ENCODE results near the gene CYP26A1.

Gene CYP26A1

GRCh38 chr10:93085272-93085859 is 11.7 kb downstream of the CYP26A1 start:
- no peak overlapping the region for H3K9ac ChIP-seq (ENCODE audit: low read length)
- no peak overlapping the region for H3K4me2 ChIP-seq (ENCODE audit: low read length)
- no peak overlapping the region for H3K27ac ChIP-seq (ENCODE audit: low read length)

GRCh38 chr10:93086289-93086688 is 12.6 kb downstream of the CYP26A1 start:
- TF ChIP-seq CTCF (IDR thresholded peaks at IDR 0.05; ENCODE audit: low read depth, low read length), result no peak
- TF ChIP-seq EZH2phosphoT487 (IDR thresholded peaks at IDR 0.05; ENCODE audit: low read depth), result no peak
- H3K27ac ChIP-seq (ENCODE audit: low read length), result no peak overlapping the region
- no peak overlapping the region for H3K9ac ChIP-seq (ENCODE audit: low read length)
- no peaks in the 10 kb centered on the region for H3K36me3 ChIP-seq (replicated peaks; ENCODE audit: low read depth, low read length)
- no peaks in the 10 kb centered on the region for H3K4me1 ChIP-seq (ENCODE audit: low read length)
- H3K27me3 ChIP-seq (ENCODE audit: low read depth, low read length), result no peaks in the 10 kb centered on the region
- H3K9me3 ChIP-seq (ENCODE audit: insufficient read depth, low read length), result no peaks in the 10 kb centered on the region
- H3K4me3 ChIP-seq (ENCODE audit: low read length), result no peak overlapping the region
- H3K4me2 ChIP-seq (ENCODE audit: low read length), result no peak overlapping the region
- no peaks in the 10 kb centered on the region for H3K79me2 ChIP-seq (ENCODE audit: low read length)
- H2AFZ ChIP-seq (ENCODE audit: low read depth, low read length), result no peak overlapping the region
- no peaks in the 10 kb centered on the region for H4K20me1 ChIP-seq (ENCODE audit: insufficient read depth, low read length)

More at GRCh38 chr10:93085272-93085859, 11.7 kb downstream of the CYP26A1 start:
- H3K4me3 ChIP-seq (ENCODE audit: low read length), result no peak overlapping the region
- no peaks in the 10 kb centered on the region for H3K4me1 ChIP-seq (ENCODE audit: low read length)
- no peak overlapping the region for H2AFZ ChIP-seq (ENCODE audit: low read depth, low read length)
- H3K27me3 ChIP-seq (ENCODE audit: low read depth, low read length), result no peaks in the 10 kb centered on the region
- TF ChIP-seq CTCF (IDR thresholded peaks at IDR 0.05; ENCODE audit: low read depth, low read length) (no peak), EZH2phosphoT487 (IDR thresholded peaks at IDR 0.05; ENCODE audit: low read depth) (no peak)
- no peaks in the 10 kb centered on the region for H3K36me3 ChIP-seq (replicated peaks; ENCODE audit: low read depth, low read length)
- H3K9me3 ChIP-seq (ENCODE audit: insufficient read depth, low read length), result no peaks in the 10 kb centered on the region
- H3K79me2 ChIP-seq (ENCODE audit: low read length), result no peaks in the 10 kb centered on the region
- no peaks in the 10 kb centered on the region for H4K20me1 ChIP-seq (ENCODE audit: insufficient read depth, low read length)

DNA sequence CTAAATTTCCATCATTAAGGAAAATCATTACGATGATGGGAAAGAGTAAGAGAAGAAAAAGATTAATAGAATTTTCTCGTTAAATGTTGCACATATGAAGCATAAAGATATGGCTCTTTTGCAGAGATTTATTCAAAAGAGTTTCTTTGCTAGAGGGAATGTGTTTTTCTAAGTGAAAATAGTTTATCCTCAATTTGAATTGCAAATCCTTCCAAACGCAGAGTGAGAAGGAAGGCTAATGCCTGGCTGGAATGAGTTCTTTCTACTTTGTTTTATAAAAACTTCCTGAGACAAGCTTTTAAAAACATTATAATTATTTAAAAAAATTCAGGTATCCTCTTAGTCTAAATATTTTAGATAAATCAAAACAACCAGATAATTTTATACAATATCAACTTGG is 14.2 kb downstream of the CYP26A1 start:
- no peak overlapping the region for H2AFZ ChIP-seq (ENCODE audit: low read depth, low read length)
- H3K4me3 ChIP-seq (ENCODE audit: low read length), result no peak overlapping the region
- no peaks in the 10 kb centered on the region for H4K20me1 ChIP-seq (ENCODE audit: insufficient read depth, low read length)
- H3K9ac ChIP-seq (ENCODE audit: low read length), result no peak overlapping the region
- H3K36me3 ChIP-seq (replicated peaks; ENCODE audit: low read depth, low read length), result no peaks in the 10 kb centered on the region
- no peak overlapping the region for H3K4me2 ChIP-seq (ENCODE audit: low read length)
- no peaks in the 10 kb centered on the region for H3K27me3 ChIP-seq (ENCODE audit: low read depth, low read length)
- H3K9me3 ChIP-seq (ENCODE audit: insufficient read depth, low read length), result no peaks in the 10 kb centered on the region
- no peaks in the 10 kb centered on the region for H3K4me1 ChIP-seq (ENCODE audit: low read length)
- TF ChIP-seq EZH2phosphoT487 (IDR thresholded peaks at IDR 0.05; ENCODE audit: low read depth), result no peak
- TF ChIP-seq CTCF (IDR thresholded peaks at IDR 0.05; ENCODE audit: low read depth, low read length), result no peak
- H3K27ac ChIP-seq (ENCODE audit: low read length), result no peak overlapping the region
- no peaks in the 10 kb centered on the region for H3K79me2 ChIP-seq (ENCODE audit: low read length)

GRCh38 chr10:93088466-93088865 is 14.8 kb downstream of the CYP26A1 start:
- Histone ChIP-seq H3K4me2 (ENCODE audit: low read length) (no peak overlapping the region), H3K4me3 (ENCODE audit: low read length) (no peak overlapping the region), H4K20me1 (ENCODE audit: insufficient read depth, low read length) (no peaks in the 10 kb centered on the region), H2AFZ (ENCODE audit: low read depth, low read length) (no peak overlapping the region), H3K4me1 (ENCODE audit: low read length) (no peaks in the 10 kb centered on the region), H3K79me2 (ENCODE audit: low read length) (no peaks in the 10 kb centered on the region), H3K36me3 (replicated peaks; ENCODE audit: low read depth, low read length) (no peaks in the 10 kb centered on the region), H3K27me3 (ENCODE audit: low read depth, low read length) (no peaks in the 10 kb centered on the region), H3K9ac (ENCODE audit: low read length) (no peak overlapping the region), H3K9me3 (ENCODE audit: insufficient read depth, low read length) (no peaks in the 10 kb centered on the region), H3K27ac (ENCODE audit: low read length) (no peak overlapping the region)
- no peak for TF ChIP-seq CTCF (IDR thresholded peaks at IDR 0.05; ENCODE audit: low read depth, low read length)
- TF ChIP-seq EZH2phosphoT487 (IDR thresholded peaks at IDR 0.05; ENCODE audit: low read depth), result no peak
